HepG2 (cell line): ENCODE results near the gene SMURF1. TPM values are rescaled to one million over a fixed set of nuclear protein-coding genes. Genes with fewer than 3 reads are reported as not detected.
A peak's percentile ranks its signal among the peaks of the same experiment; 100 is the strongest.

ENCODE experiments used
- HOXA3 ChIP-seq: sonication (generic); formaldehyde crosslinking; IDR thresholded peaks from 2 replicates; pipeline ENCODE4 v1.5.0; 2020; ENCODE audit warnings: missing genetic modification reagents
- KLF9 ChIP-seq: IDR thresholded peaks from 2 replicates; pipeline ENCODE4 v1.6.1; 2016; ENCODE audit warnings: low read depth
- PCBP1 ChIP-seq: fragments of 200-400 bp; formaldehyde crosslinking; IDR thresholded peaks from 2 replicates; pipeline ENCODE4 v1.6.1; 2017; ENCODE audit warnings: mild to moderate bottlenecking, low read depth, low read length, borderline replicate concordance
- PHB2 ChIP-seq: fragments of 450-650 bp; IDR thresholded peaks from 2 replicates; pipeline ENCODE4 v1.6.1; 2018; ENCODE audit not compliant: partially characterized antibody
- SALL1 ChIP-seq: sonication (generic); formaldehyde crosslinking; IDR thresholded peaks from 2 replicates; pipeline ENCODE4 v1.8.0; 2022; ENCODE audit warnings: mild to moderate bottlenecking, missing genetic modification reagents
- SALL2 ChIP-seq: sonication (generic); formaldehyde crosslinking; IDR thresholded peaks from 2 replicates; pipeline ENCODE4 v1.8.1; 2023; ENCODE audit warnings: mild to moderate bottlenecking, missing genetic modification reagents, inconsistent platforms
- SNAI1 ChIP-seq: sonication (generic); formaldehyde crosslinking; IDR thresholded peaks from 2 replicates; pipeline ENCODE4 v1.5.0; 2020; ENCODE audit warnings: mild to moderate bottlenecking, missing genetic modification reagents, borderline replicate concordance
- SP4 ChIP-seq: sonication (generic); formaldehyde crosslinking; IDR thresholded peaks from 2 replicates; pipeline ENCODE4 v1.8.1; 2023; ENCODE audit warnings: mild to moderate bottlenecking, missing genetic modification reagents
- SSRP1 ChIP-seq: IDR thresholded peaks from 2 replicates; pipeline ENCODE4 v1.6.1; 2016; ENCODE audit warnings: control low read depth
- TAF1 ChIP-seq: sonication (generic); formaldehyde crosslinking; IDR thresholded peaks from 2 replicates; pipeline ENCODE4 v1.4.0; 2020; ENCODE audit warnings: missing genetic modification reagents
- ZBTB7B ChIP-seq: sonication (generic); formaldehyde crosslinking; IDR thresholded peaks from 2 replicates; pipeline ENCODE4 v1.4.0; 2020; ENCODE audit warnings: missing genetic modification reagents
- ZNF230 ChIP-seq: sonication (generic); formaldehyde crosslinking; IDR thresholded peaks from 2 replicates; pipeline ENCODE4 v1.4.0; 2020; ENCODE audit warnings: mild to moderate bottlenecking, missing genetic modification reagents
- ZNF326 ChIP-seq: sonication (generic); formaldehyde crosslinking; IDR thresholded peaks from 2 replicates; pipeline ENCODE4 v1.4.0; 2020; ENCODE audit warnings: missing genetic modification reagents, borderline replicate concordance
- ZNF343 ChIP-seq: sonication (generic); formaldehyde crosslinking; IDR thresholded peaks from 2 replicates; pipeline ENCODE4 v1.4.0; 2020; ENCODE audit warnings: mild to moderate bottlenecking, missing genetic modification reagents
- ZNF577 ChIP-seq: sonication (generic); formaldehyde crosslinking; IDR thresholded peaks from 2 replicates; pipeline ENCODE4 v1.4.0; 2020; ENCODE audit warnings: mild to moderate bottlenecking, low read depth, missing genetic modification reagents, borderline replicate concordance
- ZNF761 ChIP-seq: sonication (generic); formaldehyde crosslinking; conservative IDR thresholded peaks from 2 replicates; pipeline ENCODE4 v1.4.0; 2020; ENCODE audit warnings: mild to moderate bottlenecking, missing genetic modification reagents
- ZNF891 ChIP-seq: sonication (generic); formaldehyde crosslinking; IDR thresholded peaks from 2 replicates; pipeline ENCODE4 v1.5.0; 2020; ENCODE audit warnings: mild to moderate bottlenecking, missing genetic modification reagents
- polyA plus RNA-seq, 8 experiments: library from polyadenylated mRNA; depleted of rRNA in 3 of 8; stranded (reverse) in 7 of 8; unstranded in 1 of 8; fragments of >200 nt; fragmentation: Illumina TruSeq in 4 of 8; extraction: Trizol in 4 of 8; gene quantifications; 2 replicates each; pipeline versions ENCODE4 v1.2.1 to v1.2.3, GENCODE V29; 2011 to 2016; ENCODE audit warnings: low read depth in 4 of 8, missing spikeins in 1 of 8, mixed read lengths in 1 of 8; ENCODE audit not compliant: insufficient read depth in 1 of 8
- total RNA-seq, 5 experiments: library from RNA; depleted of rRNA; stranded (reverse); fragments of >200 nt; fragmentation: Illumina TruSeq; extraction: Trizol; gene quantifications; 2 replicates each; pipeline ENCODE4 v1.2.3, GENCODE V29; 2016; ENCODE audit warnings: low read depth in 1 of 5
- TF ChIP-seq, protein P1 (sequence below): sonication (generic); formaldehyde crosslinking; IDR thresholded peaks from 2 replicates; pipeline ENCODE4 v1.9.0; 2022; ENCODE audit warnings: missing genetic modification reagents, mild to moderate bottlenecking, borderline replicate concordance
- TF ChIP-seq, protein P2 (sequence below): sonication (generic); formaldehyde crosslinking; IDR thresholded peaks from 2 replicates; pipeline ENCODE4 v1.4.0; 2020; ENCODE audit warnings: low read depth, missing genetic modification reagents
- TF ChIP-seq, protein P3 (sequence below): sonication (generic); formaldehyde crosslinking; IDR thresholded peaks from 2 replicates; pipeline ENCODE4 v1.4.0; 2020; ENCODE audit warnings: missing genetic modification reagents

SMURF1 gene
- total and polyA plus RNA-seq, 2 of the 13 experiments (the other 11 are each of a cell fraction or from before 2014, with no cell fraction given) = 8.3 to 11.1 TPM

DNA sequence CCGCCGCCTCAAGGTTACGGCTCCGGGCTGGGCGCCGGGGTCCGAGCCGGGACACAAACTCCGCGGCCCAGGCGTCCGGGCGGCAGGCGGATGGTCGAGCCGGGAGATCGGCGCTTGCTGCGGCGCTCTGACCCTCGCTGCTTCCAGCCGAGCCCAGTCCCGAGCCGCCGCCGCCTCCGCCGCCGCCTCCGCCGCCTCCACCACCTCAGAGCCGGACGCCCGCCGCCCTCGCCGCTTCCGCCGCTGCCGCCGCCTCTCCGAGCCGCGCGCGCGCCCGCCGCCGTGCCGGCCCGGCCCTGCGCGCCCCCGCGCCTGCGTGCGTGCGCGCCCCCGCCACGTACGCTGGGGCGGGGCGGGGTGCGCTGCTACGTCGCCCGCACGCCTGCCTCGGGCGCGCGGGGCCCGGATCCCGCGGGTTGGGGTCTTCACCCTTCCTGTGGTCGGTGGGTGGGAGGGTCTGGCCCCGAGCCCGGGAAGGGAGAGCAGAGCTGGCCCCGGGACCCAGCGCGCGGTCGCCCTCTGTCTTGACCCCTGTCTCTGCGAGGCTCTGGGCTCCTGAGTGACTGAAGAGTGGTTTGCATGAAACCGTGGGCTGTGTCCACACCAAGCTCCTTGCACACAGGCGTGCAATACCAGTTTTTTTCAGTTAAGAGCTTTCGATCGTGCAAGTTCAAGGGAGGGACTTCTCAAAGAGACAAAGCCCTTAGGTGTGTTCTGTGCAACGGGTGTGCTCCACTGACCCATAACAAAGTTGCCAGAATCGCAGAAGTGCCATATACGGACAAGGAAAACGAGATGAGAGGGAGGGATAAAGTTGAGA, at the start of gene SMURF1 (continued):
- TF ChIP-seq ZBTB7B (CRISPR knock-in tag) (peak; percentile 30; the same call in 1 of the 2 replicates), ZNF761 (CRISPR knock-in tag) (0 out of 2 replicates have a peak, but pooled peaks have one; percentile 27), ZNF343 (CRISPR knock-in tag) (no peak), PCBP1 (no peak), SSRP1 (CRISPR knock-in tag) (no peak), SALL1 (peak; percentile 72), SNAI1 (CRISPR knock-in tag) (peak; percentile 72; the same call in 1 of the 2 replicates), PHB2 (no peak), HOXA3 (peak; percentile 33), ZNF891 (CRISPR knock-in tag) (no peak), KLF9 (CRISPR knock-in tag) (no peak), ZNF230 (CRISPR knock-in tag) (no peak; the same call in 1 of the 2 replicates), SALL2 (no peak), TAF1 (CRISPR knock-in tag) (peak; percentile 47; the same call in 1 of the 2 replicates), ZNF326 (CRISPR knock-in tag) (no peak), SP4 (CRISPR knock-in tag) (0 out of 2 replicates have a peak, but pooled peaks have one; percentile 36), ZNF577 (CRISPR knock-in tag) (no peak)
- TF ChIP-seq, protein P1, sequence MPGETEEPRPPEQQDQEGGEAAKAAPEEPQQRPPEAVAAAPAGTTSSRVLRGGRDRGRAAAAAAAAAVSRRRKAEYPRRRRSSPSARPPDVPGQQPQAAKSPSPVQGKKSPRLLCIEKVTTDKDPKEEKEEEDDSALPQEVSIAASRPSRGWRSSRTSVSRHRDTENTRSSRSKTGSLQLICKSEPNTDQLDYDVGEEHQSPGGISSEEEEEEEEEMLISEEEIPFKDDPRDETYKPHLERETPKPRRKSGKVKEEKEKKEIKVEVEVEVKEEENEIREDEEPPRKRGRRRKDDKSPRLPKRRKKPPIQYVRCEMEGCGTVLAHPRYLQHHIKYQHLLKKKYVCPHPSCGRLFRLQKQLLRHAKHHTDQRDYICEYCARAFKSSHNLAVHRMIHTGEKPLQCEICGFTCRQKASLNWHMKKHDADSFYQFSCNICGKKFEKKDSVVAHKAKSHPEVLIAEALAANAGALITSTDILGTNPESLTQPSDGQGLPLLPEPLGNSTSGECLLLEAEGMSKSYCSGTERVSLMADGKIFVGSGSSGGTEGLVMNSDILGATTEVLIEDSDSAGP = peak; percentile 50; the same call in 1 of the 2 replicates
- TF ChIP-seq, protein P2, sequence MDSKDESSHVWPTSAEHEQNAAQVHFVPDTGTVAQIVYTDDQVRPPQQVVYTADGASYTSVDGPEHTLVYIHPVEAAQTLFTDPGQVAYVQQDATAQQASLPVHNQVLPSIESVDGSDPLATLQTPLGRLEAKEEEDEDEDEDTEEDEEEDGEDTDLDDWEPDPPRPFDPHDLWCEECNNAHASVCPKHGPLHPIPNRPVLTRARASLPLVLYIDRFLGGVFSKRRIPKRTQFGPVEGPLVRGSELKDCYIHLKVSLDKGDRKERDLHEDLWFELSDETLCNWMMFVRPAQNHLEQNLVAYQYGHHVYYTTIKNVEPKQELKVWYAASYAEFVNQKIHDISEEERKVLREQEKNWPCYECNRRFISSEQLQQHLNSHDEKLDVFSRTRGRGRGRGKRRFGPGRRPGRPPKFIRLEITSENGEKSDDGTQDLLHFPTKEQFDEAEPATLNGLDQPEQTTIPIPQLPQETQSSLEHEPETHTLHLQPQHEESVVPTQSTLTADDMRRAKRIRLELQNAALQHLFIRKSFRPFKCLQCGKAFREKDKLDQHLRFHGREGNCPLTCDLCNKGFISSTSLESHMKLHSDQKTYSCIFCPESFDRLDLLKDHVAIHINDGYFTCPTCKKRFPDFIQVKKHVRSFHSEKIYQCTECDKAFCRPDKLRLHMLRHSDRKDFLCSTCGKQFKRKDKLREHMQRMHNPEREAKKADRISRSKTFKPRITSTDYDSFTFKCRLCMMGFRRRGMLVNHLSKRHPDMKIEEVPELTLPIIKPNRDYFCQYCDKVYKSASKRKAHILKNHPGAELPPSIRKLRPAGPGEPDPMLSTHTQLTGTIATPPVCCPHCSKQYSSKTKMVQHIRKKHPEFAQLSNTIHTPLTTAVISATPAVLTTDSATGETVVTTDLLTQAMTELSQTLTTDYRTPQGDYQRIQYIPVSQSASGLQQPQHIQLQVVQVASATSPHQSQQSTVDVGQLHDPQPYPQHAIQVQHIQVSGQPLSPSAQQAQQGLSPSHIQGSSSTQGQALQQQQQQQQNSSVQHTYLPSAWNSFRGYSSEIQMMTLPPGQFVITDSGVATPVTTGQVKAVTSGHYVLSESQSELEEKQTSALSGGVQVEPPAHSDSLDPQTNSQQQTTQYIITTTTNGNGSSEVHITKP (CRISPR knock-in tag) = 0 out of 2 replicates have a peak, but pooled peaks have one; percentile 13
- TF ChIP-seq, protein P3, sequence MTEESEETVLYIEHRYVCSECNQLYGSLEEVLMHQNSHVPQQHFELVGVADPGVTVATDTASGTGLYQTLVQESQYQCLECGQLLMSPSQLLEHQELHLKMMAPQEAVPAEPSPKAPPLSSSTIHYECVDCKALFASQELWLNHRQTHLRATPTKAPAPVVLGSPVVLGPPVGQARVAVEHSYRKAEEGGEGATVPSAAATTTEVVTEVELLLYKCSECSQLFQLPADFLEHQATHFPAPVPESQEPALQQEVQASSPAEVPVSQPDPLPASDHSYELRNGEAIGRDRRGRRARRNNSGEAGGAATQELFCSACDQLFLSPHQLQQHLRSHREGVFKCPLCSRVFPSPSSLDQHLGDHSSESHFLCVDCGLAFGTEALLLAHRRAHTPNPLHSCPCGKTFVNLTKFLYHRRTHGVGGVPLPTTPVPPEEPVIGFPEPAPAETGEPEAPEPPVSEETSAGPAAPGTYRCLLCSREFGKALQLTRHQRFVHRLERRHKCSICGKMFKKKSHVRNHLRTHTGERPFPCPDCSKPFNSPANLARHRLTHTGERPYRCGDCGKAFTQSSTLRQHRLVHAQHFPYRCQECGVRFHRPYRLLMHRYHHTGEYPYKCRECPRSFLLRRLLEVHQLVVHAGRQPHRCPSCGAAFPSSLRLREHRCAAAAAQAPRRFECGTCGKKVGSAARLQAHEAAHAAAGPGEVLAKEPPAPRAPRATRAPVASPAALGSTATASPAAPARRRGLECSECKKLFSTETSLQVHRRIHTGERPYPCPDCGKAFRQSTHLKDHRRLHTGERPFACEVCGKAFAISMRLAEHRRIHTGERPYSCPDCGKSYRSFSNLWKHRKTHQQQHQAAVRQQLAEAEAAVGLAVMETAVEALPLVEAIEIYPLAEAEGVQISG (CRISPR knock-in tag) = peak; percentile 8; the same call in 1 of the 2 replicates
